ENCODE data around the gene SYNE2.

SYNE2 gene

DNA sequence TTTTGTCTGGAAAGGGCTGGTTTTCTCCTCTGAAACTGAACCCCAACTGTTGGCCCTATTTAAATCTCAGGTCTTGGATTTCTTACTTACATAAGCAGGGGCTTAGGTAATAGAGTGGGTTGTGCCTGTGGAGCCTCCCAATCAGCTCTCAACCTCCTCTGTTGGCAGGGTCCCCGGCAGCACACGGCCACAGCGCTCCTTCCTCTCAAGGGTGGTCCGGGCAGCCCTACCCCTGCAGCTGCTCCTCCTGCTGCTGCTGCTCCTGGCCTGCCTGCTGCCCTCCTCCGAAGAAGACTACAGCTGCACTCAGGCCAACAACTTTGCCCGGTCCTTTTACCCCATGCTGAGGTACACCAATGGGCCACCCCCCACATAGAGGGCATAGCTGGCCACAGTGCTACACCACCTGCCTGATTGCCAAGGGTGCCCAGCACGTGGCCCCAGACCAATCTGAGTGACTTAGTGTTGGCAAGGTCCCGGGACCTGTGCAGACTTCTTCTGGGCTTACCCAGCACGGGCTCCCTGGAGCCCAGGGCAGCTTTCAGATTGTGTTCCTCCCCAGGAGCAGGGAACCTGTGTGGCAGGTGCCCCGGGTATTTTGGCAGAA lies 372.4 kb downstream of the SYNE2 start:
- DNase-seq: no peak

- DNase-seq: no peak
Measured at GRCh38 chr14:64227856-64228255, 375.1 kb downstream of the SYNE2 start.

GRCh38 chr14:64229489-64229888 lies 376.7 kb downstream of the SYNE2 start:
- DNase-seq: no peak

DNA sequence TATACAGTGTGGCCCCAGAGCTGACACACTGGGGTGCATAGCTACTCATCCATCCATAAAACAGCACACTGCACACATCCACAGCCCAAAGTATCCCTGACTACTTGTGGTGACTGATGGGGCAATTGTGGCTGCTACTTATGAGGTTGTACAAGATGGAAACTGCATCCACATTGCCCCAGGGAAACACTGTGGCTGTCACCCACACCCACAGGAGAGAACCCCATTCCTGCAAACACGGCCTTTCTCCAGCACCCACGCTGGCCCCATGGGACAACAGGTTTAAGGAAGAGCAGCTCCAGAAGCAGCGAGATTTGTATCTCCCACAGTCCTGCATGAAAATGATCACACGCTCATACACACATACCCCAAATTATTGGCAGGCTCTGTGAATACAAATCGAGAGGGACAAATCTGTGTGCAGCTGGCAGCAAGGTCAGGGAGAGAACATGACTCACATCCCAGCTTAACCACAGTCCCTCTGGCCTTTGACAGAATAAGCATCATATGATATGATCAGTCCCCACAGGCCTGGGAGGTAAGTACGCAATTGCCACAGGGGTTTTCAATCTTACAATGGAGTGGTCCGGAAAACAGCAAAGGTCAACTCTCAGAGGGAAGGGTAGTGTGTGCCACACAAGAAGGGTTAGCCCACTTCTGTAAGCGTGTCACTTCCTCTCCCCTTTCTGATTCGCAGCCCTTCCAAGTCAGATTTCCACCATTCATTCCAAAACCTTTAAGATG lies 379.5 kb downstream of the SYNE2 start:
- peak; percentile 49 for DNase-seq

DNA sequence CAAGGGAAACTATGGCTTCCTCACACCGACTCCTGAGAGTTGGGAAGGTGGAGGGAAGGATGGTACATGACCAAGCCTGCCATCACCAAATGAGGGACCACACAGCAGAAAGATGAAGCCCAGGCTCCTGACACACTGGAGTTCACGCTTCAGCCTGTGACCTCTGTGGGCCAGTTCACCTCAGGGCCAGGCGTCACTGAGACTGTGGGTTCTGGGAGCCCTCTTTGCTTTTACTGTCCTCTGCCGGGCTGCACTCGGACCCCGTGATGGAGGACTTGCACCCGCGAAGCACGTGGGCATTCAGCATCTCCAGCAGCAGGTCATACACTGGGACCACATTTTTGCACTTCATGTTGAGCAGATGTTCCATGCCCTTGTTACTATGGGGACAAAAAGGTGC lies 380.1 kb downstream of the SYNE2 start:
- no peak for DNase-seq

DNA sequence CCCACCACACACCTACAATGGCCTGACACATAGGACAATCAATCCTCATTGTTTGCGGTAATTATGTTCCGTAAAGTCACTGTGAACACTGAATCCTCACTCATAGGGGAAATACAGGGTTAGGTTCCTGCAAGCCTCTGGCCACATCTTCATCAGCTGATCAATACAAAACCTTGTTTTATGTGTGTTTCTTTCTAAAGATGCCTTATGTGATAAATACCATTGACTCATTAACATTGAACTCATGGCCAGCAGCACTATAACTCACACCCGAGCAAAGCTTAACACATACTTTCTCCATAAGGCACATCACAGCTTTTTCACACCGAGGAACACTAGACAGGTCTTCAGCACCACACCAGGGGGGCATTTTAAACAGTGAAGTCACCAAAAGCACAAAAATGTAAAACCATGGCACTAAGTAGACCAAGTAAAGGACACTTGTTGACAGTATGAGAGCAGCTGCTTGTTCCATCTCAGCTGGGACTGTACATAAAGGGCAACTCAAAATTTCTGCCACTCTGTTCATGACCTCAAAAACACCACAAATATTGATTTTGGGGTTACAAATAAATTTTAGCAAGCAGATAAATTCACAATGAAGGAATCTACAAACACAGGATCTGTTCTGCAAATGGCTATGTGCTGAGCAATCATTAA lies 380.9 kb downstream of the SYNE2 start:
- peak; percentile 11 for DNase-seq

DNA sequence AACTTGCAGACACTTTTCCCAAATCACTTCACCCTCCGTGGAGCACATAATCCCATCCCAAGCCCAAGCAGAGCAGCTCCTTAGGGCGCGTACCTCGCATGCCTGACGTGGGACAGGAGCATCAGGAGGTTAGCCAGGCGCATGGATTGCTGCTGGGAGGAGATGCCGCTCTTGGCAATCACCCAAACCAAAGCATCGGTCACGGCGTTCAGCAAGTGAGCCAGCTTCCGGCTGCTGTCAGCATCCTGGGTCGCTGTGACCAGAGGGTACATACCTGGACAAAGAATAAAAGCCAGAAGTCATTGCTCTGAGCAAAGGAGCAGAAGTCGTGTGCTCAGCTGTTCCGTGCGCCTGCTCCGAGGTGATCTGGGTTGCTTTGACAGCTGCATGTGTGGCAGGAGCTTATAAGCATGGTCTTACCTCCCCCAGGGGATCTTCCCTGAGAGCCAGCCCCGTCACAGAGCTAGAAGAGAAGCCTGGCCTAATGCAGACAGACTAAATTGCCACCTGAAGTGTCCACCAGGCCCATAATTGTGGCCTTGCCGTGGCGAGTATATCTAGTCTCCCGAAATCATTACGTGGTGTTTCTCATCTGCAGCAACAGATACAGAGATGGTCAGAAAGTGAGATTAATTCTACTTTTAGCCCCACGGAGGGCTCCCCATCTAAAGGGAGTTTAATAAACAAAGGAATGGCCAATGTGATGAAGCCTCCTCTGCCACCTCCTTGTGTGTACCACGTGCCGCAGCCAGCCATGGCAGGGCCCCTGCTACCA lies 382.3 kb downstream of the SYNE2 start:
- DNase-seq: peak; percentile 17

- no peak for DNase-seq
Measured at GRCh38 chr14:64235652-64236640, 383.1 kb downstream of the SYNE2 start.

- DNase-seq: no peak
Measured at GRCh38 chr14:64238049-64238448, 385.2 kb downstream of the SYNE2 start.

GRCh38 chr14:64238631-64239030 lies 385.8 kb downstream of the SYNE2 start:
- DNase-seq: no peak

DNA sequence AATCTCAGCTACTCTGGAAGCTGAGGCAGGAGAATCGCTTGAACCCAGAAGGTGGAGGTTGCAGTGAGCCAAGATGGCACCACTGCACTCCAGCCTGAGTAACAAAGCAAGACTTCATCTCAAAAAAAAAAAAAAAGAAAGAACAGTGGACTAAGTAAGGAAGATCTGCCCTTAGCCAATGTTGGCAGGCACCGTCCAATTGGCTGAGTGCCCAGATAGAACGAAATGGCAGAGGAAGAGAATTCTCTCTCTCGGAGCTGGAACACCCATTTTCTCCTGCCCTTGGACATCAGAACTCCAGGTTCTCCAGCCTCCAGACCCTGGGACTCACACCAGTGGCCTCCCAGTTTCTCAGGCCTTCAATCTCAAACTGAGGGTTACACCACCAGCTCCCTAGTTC lies 391.5 kb downstream of the SYNE2 start:
- no peak for DNase-seq

DNA sequence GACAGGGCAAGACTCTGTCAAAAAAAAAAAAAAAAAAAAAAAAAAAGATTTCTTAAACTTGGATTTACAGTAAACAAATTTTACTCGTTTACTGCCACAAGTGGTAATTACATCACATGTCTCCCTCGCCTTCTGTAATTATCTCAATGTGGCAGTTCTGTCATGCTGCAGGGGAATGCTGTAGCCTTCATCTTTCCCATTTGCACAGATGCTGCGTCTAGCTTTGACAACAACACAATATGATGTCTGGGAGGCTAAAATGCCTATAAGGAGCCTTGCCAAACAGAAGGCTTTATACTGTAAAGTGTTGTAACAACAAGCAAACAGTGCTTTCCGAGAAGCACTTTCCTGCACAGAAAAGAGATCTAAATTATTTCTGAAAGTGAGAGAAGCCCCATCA lies 392.7 kb downstream of the SYNE2 start:
- no peak for DNase-seq

GRCh38 chr14:64246688-64247087 lies 393.9 kb downstream of the SYNE2 start:
- DNase-seq: no peak

DNA sequence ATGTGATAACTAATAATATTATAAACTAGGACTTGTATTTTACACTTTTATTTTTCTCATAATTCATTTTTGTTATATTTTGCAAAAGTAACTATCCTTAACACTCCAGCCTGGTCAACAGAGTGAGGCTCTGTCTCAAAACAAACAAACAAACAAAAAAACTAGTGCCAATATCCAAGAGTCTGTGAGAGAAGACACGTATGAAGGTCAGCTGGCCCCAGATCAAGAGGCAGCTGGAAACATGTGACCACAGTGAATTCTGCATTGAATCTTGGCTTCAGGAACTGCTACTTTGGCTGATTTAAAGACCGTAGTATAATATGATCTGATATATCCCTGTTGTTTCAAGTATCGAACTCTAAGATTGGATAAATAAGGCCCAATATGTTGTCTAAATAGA lies 394.4 kb downstream of the SYNE2 start:
- no peak for DNase-seq

GRCh38 chr14:64248689-64249088 lies 395.9 kb downstream of the SYNE2 start:
- no peak for DNase-seq

GRCh38 chr14:64249363-64249762 lies 396.6 kb downstream of the SYNE2 start:
- no peak for DNase-seq

- peak; percentile 77 for DNase-seq
Measured at GRCh38 chr14:64253672-64254071, 400.9 kb downstream of the SYNE2 start.

GRCh38 chr14:64255756-64256155 lies 403.0 kb downstream of the SYNE2 start:
- DNase-seq: no peak

- no peak for DNase-seq
Measured at GRCh38 chr14:64260418-64260817, 407.6 kb downstream of the SYNE2 start.

DNA sequence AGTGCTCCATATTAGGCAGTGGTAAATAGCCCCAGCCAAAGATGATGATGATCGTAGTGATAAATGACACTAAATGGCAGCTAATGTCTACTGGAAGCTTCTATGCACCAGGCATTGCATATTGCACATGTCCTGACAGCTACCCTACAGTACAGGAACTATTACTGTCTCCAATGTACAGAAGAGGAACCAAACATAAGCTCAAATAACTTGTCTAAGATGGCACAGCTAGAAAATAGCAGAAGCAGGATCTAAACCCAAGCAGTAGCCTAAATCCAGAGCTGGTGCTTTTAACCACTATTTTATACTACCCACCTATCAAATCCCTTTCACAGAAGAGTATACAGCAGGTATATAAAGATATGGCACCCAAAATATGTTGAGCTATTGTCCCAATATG lies 412.4 kb downstream of the SYNE2 start:
- DNase-seq: no peak

DNA sequence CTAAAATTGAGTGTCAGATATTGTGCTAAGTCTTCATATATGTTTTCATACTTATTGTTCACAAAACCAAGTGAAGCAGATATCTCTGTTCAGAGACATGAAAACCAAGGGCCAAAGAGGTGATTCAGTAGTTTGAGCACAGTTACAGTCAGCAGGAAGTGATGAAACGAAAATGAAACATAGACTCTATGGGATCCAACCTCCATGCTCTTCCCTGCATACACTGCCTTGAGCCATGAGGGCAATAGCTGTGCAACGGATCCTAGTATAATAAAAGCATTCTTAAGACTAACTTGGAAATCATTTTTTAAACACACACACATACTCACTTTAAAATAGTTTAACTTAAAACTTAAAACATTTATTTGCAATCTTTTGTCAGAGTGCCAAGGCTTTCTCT lies 413.4 kb downstream of the SYNE2 start:
- peak; percentile 55 for DNase-seq

GRCh38 chr14:64272019-64272418 lies 419.2 kb downstream of the SYNE2 start:
- no peak for DNase-seq

Data from fibroblast of skin of back (primary cell).